Hepatic stellate cell (primary cell): ENCODE measurements around the gene RALY.

Source experiments
- DNase-seq: peaks from one replicate; pipeline ENCODE4 v3.0.0; 2011; ENCODE audit warnings: low spot score

Gene RALY

GRCh38 chr20:33986560-33987216 is 7.0 kb upstream of the RALY start:
- DNase-seq = no peak

GRCh38 chr20:33990075-33990474 is 3.6 kb upstream of the RALY start:
- DNase-seq = no peak

GRCh38 chr20:33991502-33991901 is 2.2 kb upstream of the RALY start:
- DNase-seq = no peak

GRCh38 chr20:33992145-33992922 is 1.4 kb upstream of the RALY start:
- peak; percentile 19 for DNase-seq

- peak; percentile 94 for DNase-seq
These were observed 662 bp upstream of the RALY start for GRCh38 chr20:33992923-33993575.

GRCh38 chr20:33994222-33994913 is 657 bp downstream of the RALY start:
- peak; percentile 75 for DNase-seq

- DNase-seq = peak; percentile 19
These were observed 1.5 kb downstream of the RALY start for GRCh38 chr20:33995053-33995831.

GRCh38 chr20:33999025-33999649 is 5.4 kb downstream of the RALY start:
- peak; percentile 19 for DNase-seq

- DNase-seq = no peak
These were observed 7.7 kb downstream of the RALY start for GRCh38 chr20:34001378-34001777.

GRCh38 chr20:34004227-34004626 is 10.5 kb downstream of the RALY start:
- DNase-seq = no peak

- DNase-seq = no peak
These were observed 11.2 kb downstream of the RALY start for GRCh38 chr20:34004790-34005457.

GRCh38 chr20:34006619-34007018 is 12.9 kb downstream of the RALY start:
- no peak for DNase-seq

- DNase-seq = no peak
These were observed 14.8 kb downstream of the RALY start for GRCh38 chr20:34008477-34008876.

GRCh38 chr20:34010405-34010931 is 16.8 kb downstream of the RALY start:
- DNase-seq = no peak

- DNase-seq = no peak
These were observed 17.6 kb downstream of the RALY start for GRCh38 chr20:34011275-34011674.

GRCh38 chr20:34012330-34012729 is 18.6 kb downstream of the RALY start:
- no peak for DNase-seq

GRCh38 chr20:34012735-34013134 is 19.0 kb downstream of the RALY start:
- no peak for DNase-seq

- no peak for DNase-seq
These were observed 19.8 kb downstream of the RALY start for GRCh38 chr20:34013554-34013953.

- DNase-seq = no peak
These were observed 21.2 kb downstream of the RALY start for GRCh38 chr20:34014878-34015277.
